ENCODE measurements around the gene ZNF256. TPM values are rescaled to one million over a fixed set of nuclear protein-coding genes. Genes with fewer than 3 reads are reported as not detected.

The ZNF256 gene
- total and polyA plus RNA-seq, 2 of the 4 experiments (the other 2 are of a cell fraction), result 3.0 to 7.0 TPM

DNA sequence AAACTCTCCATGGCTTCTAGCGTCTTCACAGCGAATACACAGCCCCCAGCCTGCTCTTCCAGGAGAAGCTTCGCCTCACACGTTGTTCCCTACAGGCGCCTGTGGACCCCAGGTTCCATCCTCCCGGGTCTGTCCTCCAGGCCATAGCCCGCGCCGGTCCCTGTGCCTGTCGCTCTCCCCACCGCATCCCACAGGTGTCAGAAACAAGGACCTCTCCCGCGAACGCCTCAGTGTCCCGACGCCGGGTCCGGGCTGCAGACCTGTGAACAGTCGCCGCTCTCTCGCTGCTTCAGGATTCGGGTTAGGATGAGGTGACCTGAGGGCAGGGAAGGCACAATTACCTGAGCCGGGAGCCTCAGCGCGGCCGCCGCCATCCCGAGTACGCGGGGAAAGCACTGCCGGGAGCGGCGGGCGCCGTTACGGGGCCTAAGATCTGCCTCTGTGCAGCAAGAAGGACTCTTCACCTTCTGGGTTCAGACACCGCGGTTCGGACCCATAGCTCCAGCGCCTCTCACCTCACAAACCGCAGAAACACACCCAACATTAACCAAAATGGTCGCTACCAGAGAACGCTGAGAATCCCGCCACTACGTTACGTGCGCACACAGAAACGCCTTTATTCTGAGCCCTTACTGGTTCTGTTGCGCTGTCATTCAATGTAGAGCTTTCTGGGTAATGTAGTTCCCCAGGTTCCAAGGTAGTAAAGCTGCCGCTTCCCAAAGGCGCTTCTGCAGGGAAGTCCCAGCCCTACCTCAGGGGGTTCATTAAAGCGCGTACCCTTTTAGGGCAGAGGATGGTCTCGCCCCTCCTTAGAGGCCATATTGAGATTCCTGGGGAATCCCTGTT, 12.5 kb downstream of the ZNF256 start, which contains the start of gene ZNF418:
TSS of gene ZNF418 (minus strand) at position 583 of the 846 bp plus-strand sequence. CDS start 1,580 bp downstream, outside the sequence.
- CTCF ChIA-PET, result interaction anchor here (0.6 to 1.0 kb wide), 2 partner anchors 10 to 13 kb away, joined by 3 to 4 read pairs; no protein-coding TSS in a partner anchor
- no peak for TF ChIP-seq RFX5 (IDR thresholded peaks at IDR 0.05; ENCODE audit: low read depth, low read length)
- no peak for TF ChIP-seq MAFK (IDR thresholded peaks at IDR 0.05; ENCODE audit: low read depth, low read length)
- no peak for TF ChIP-seq USF2 (IDR thresholded peaks at IDR 0.05; ENCODE audit: low read depth, low read length)
- TF ChIP-seq, protein P1, sequence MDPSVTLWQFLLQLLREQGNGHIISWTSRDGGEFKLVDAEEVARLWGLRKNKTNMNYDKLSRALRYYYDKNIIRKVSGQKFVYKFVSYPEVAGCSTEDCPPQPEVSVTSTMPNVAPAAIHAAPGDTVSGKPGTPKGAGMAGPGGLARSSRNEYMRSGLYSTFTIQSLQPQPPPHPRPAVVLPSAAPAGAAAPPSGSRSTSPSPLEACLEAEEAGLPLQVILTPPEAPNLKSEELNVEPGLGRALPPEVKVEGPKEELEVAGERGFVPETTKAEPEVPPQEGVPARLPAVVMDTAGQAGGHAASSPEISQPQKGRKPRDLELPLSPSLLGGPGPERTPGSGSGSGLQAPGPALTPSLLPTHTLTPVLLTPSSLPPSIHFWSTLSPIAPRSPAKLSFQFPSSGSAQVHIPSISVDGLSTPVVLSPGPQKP (IDR thresholded peaks at IDR 0.05; ENCODE audit: borderline replicate concordance, low read depth, low read length), result no peak
- TF ChIP-seq CHD1 (IDR thresholded peaks at IDR 0.05; ENCODE audit: low read depth, low read length), result no peak
- TF ChIP-seq MXI1 (IDR thresholded peaks at IDR 0.05; ENCODE audit: borderline replicate concordance, low read depth, low read length), result no peak
- TF ChIP-seq NFE2L2 (IDR thresholded peaks at IDR 0.05; ENCODE audit: low read depth, low read length), result no peak
- no peak for TF ChIP-seq MAZ (IDR thresholded peaks at IDR 0.05; ENCODE audit: borderline replicate concordance, low read depth, low read length)
- TF ChIP-seq FOS (IDR thresholded peaks at IDR 0.05; ENCODE audit: low read depth, low read length), result no peak
- no peak for TF ChIP-seq RCOR1 (IDR thresholded peaks at IDR 0.05; ENCODE audit: insufficient replicate concordance, low read length)
- no peak for TF ChIP-seq CTCF (conservative IDR thresholded peaks at IDR 0.05; ENCODE audit: low read depth, low read length)
- TF ChIP-seq CEBPB (IDR thresholded peaks at IDR 0.05; ENCODE audit: low read depth, low read length), result no peak
- TF ChIP-seq BHLHE40 (IDR thresholded peaks at IDR 0.05; ENCODE audit: low read depth, low read length), result no peak
- TF ChIP-seq POLR2A (IDR thresholded peaks at IDR 0.05; ENCODE audit: low read depth, low read length), result no peak

More for the DNA sequence above, 12.5 kb downstream of the ZNF256 start, which contains the start of gene ZNF418:
- Histone ChIP-seq H2AK9ac (replicated peaks; ENCODE audit: low read depth, low read length, poor library complexity) (peak within 1 kb of the TSS; percentile 53), H2BK5ac (ENCODE audit: low read depth, low read length, poor library complexity, severe bottlenecking) (no peak within 1 kb of the TSS), H4K8ac (ENCODE audit: low read depth in 2 of 2, low read length in 2 of 2) (peak within 1 kb of the TSS; percentile 45 to 62; a peak in 2 of 4 replicates), H3K79me1 (ENCODE audit: low read depth in 1 of 2, low read length in 2 of 2) (peaks cover 8 to 16% of the 10 kb centered on the region in 2 experiments), H3K9ac (ENCODE audit: low read depth, low read length) (peak within 1 kb of the TSS; percentile 73), H3K27me3 (ENCODE audit: control insufficient read depth, insufficient read depth, low read length) (no peaks in the 10 kb centered on the region), H3K4me3 (ENCODE audit: insufficient read depth, low read depth, low read length) (peak within 1 kb of the TSS; percentile 66), H3K36me3 (ENCODE audit: control insufficient read depth, insufficient read depth, low read length) (peaks cover 16% of the 10 kb centered on the region), H2AK5ac (ENCODE audit: low read depth, low read length) (no peak within 1 kb of the TSS; the same call in none of the 2 replicates), H3K9me1 (ENCODE audit: insufficient read depth, low read length) (no peaks in the 10 kb centered on the region), H4K91ac (ENCODE audit: insufficient read depth, low read depth, low read length) (0 out of 2 replicates have a peak within 1 kb of the TSS, but pooled peaks have one; percentile 15), H3K4me2 (ENCODE audit: low read depth, low read length) (peak within 1 kb of the TSS; percentile 68), H3K4ac (ENCODE audit: low read depth, low read length) (peak within 1 kb of the TSS; percentile 39), H2AFZ (replicated peaks; ENCODE audit: low read length, poor library complexity) (peak within 1 kb of the TSS; percentile 90), H3K23ac (ENCODE audit: low read depth, low read length) (no peak within 1 kb of the TSS), H3K14ac (replicated peaks; ENCODE audit: low read depth, low read length) (peak within 1 kb of the TSS; percentile 21; the same call in 1 of the 2 replicates), H3K18ac (ENCODE audit: low read depth, low read length) (no peak within 1 kb of the TSS), H3K9me3 (ENCODE audit: control insufficient read depth, insufficient read depth, low read length) (peaks cover 30% of the 10 kb centered on the region), H2BK20ac (ENCODE audit: low read depth, low read length) (no peak within 1 kb of the TSS), H2BK120ac (ENCODE audit: low read depth, low read length) (no peak within 1 kb of the TSS), H3K56ac (ENCODE audit: extremely low read depth, insufficient read depth, low read length) (no peak within 1 kb of the TSS), H3K4me1 (ENCODE audit: control insufficient read depth, insufficient read depth, low read length) (peaks cover 2% of the 10 kb centered on the region; the same call in 1 of the 2 replicates), H2BK15ac (ENCODE audit: low read depth, low read length) (no peak within 1 kb of the TSS), H3K27ac (ENCODE audit: insufficient read depth, low read length) (peak within 1 kb of the TSS; percentile 33; the same call in 1 of the 2 replicates), H4K5ac (ENCODE audit: low read depth, low read length) (no peak within 1 kb of the TSS), H4K20me1 (ENCODE audit: insufficient read depth, low read length) (no peaks in the 10 kb centered on the region)
- dilution Hi-C loops (cut with HindIII; ENCODE audit: low sequenced_read_pairs, unreplicated experiment), result no loop called here
- ATAC-seq (ENCODE audit: low read depth), result peak; percentile 100
- no TSS peak for BruUV-seq (replicated peaks)
- peak; percentile 84 for DNase-seq
- intact Hi-C loops (cut with micrococcal nuclease), result no loop called here
- POLR2A ChIA-PET (ENCODE audit: unreplicated experiment), result no interaction called here
- 5% methylated on average over 11 of the region's 54 CpGs; no CpG with 5 or more reads in 1 of the 2 experiments for WGBS, 2 experiments (ENCODE audit: extremely low coverage in 2 of 2, insufficient read length in 1 of 2)
- in situ Hi-C loops (cut with MboI; ENCODE audit: low sequenced_read_pairs), result no loop called here

Measured in IMR-90 (cell line).